NCI-H1048 (cell line): ENCODE measurements around the gene BSND.
"Not testable (repeated sequence)": the region's sequence is repeated elsewhere in the genome, so short reads cannot be mapped to it uniquely, and the experiment has no call there.

ENCODE experiments used
- DNase-seq: peaks from one replicate; lab custom pipeline; 2025; lab: John Stamatoyannopoulos, UW

The BSND gene

DNA sequence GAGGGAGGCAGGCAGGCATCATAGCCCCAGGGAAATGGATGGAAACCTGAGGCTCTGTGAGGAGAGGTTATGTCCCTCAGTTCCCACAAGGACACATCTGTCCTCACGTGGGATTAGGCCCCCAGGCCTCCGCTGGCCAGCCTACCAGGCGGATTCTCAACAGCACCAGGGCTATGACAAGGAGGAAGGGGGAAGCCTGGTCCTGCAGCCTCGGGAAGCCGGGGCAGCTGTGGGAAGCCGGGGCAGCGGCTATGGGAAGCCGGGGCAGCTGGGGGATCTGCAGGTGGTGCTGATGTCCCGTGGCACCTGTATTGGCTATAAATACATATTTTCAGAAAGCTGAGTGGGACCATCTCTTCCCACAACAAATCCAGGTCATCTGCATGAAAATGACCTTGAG, 19.7 kb downstream of the BSND start:
- DNase-seq, result no peak

DNA sequence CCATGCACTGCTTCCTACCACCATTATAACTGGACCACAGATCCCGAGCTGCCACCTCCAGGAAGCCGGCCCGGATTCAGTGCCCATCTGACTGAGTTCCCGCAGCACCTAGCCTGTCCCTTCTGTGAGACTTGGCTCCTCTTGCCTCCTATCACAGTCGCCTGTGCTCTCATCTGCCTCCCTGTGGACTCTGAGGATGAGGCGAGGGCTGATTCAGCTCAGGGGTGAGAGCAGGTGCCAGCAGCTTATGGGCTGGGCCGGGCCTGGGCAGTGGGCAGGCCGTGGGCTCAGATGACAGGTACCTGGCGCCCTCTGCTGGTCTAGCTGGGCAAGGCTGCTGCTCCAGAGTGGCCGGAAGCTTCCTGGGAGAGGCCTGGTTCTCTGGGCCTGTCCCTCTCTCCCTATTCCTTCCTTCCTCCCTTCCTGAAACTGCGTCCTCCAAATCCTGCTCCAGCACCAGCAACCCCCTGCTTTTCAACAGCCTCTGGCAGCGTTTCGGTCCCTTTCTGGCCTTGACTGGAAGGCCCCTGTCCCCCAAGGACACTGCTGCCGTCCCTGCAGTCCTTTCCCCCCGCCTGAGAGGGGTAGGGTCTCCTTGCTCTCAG, 23.3 kb downstream of the BSND start:
- peak; percentile 64 for DNase-seq

DNA sequence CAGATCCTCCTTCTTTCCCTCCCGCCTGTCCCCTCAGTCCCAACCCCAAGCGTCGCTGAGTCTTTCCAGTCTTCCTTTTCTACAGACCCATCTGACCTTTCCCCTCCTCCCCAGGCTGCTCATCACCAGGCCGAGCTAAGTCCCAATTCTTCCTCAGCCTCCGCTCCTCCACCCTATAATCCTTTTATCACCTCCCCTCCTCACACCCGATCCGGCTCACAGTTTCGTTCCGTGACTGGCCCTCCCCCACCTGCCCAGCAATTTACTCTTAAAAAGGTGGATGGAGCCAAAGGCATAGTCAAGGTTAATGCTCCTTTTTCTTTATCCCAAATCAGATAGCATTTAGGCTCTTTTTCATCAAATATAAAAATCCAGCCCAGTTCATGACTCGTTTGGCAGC, 25.4 kb downstream of the BSND start:
- not testable (repeated sequence) for DNase-seq

DNA sequence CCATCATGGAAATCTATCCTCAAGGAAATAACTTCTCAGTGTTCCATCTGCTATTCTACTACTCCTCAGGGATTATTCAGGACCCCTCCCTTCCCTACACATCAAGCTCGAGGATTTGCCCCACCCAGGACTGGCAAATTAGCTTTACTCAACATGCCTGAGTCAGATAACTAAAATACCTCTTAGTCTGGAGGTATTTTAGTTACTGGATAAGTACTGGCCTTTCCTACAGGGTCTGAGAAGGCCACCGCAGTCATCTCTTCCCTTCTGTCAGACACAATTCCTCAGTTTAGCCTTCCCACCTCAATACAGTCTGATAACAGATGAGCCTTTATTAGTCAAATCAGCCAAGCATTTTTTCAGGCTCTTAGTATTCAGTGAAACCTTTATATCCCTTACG, 27.9 kb downstream of the BSND start:
- DNase-seq, result not testable (repeated sequence)

DNA sequence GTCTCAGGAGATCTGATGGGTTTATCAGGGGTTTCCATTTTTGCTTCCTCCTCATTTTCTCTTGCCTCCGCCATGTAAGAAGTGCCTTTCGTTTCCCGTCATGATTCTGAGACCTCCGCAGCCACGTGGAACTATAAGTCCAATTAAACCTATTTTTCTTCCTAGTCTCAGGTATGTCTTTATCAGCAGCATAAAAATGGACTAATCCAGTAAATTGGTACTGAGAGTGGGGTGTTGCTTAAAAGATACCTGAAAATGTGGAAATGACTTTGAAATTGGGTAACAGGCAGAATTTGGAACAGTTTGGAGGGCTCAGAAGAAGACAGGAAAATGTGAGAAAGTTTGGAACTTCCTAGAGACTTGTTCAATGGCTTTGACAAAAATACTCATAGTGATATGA, 32.4 kb downstream of the BSND start:
- not testable (repeated sequence) for DNase-seq

DNA sequence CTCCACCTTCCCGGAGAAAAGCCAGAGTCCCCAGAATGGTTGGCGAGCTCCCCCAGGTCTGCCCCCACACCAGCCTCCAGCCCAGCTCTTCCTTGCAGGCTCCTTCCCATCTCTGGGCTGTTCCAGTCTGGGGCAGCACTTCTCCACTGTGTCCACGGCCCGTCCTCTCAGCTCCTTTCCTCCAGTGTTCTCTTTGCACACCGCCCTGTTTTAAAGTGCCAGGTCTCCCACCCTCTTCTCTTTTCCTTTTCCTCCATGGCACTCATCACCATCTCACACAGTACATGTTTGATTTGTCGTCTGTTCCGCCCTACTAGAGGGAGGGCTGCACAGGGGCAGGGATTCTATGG, 34.5 kb downstream of the BSND start:
- no peak for DNase-seq

DNA sequence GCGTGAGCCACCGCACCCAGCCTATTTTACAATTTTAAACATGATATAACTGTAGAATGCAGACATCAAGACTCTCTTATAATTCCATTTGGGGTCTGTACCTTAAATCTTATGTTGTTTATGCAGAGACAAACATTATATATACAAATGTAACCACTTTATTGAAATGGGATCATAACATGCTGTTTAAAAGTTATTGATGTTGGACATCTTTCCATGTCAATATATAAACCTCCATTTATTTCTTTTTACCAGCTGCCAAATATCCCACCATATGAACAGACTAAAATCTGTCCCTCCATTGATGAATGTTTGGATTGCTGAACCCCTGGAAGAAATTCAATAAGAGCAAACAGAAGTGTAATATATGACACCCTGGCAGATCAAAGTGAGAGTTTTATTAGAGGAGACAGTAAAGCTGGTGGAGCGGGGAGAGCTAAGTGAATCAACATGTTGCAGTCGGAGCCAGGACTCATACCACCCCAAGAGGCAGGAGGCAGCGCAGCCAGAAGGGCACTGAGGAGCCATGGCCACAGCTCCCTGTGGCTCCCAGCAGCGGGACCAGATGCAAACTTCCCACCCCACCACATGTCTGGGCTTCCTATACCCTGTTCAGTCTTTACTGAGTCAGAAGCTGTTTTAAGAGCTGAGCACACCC, 35.9 kb downstream of the BSND start:
- DNase-seq, result no peak

DNA sequence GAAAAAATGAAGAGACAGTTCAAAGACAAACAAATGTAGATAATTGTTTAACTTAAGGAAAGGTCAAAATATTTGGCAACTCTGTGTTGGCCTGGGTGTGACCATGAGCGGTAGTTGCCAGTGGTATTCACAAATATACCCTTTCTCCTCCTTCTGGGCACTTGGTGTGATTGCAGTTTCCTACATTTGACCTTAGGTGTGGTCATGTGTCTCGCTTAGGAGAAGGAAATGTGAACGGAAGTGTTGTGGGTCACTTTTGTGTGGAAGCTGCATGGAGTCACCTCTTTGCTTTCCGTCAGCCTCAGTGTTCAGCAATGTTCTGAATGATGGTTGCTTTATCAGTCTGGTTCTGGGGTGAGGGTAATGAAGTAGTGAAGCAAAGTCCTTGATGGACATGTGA, 37.2 kb downstream of the BSND start:
- no peak for DNase-seq

DNA sequence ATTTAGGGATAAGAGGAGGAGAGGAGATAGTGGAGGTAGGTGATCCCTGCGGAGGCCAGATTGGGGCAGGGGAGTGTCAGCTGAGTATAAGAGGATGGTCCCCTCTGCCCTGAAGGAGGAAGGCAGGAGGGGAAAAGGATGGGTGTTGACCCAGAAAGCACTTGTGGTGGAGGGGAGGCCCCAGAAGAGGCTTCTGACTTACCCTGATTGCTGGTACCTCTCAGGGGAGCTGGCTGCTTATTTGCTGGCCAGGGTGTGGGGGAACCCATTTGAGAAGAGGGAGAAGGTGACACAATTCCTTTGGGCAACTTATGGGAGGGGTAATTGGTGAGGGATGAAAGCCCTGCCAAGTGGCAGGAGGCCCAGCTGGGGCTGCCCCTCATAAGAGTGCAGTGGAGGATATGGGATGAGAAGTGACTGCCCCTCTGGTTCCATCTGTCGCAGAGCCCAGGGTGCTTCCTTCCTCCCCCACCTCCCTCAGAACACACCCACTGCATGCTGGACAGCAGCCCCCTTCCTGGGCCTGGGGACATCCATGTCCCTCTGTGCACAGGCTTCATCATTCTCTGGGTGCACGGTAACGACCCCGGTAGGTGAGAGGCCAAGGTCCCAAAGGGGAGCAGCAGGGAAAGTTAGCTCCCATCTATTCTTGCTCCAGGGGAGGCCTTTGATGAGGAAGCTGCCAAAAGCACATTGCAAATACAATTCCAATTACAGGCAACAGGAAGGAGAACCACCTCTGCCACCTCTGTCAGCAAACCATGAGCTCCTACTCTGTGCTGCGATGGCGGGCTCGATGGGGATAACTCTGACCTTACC, 39.2 kb downstream of the BSND start:
- DNase-seq, result no peak

DNA sequence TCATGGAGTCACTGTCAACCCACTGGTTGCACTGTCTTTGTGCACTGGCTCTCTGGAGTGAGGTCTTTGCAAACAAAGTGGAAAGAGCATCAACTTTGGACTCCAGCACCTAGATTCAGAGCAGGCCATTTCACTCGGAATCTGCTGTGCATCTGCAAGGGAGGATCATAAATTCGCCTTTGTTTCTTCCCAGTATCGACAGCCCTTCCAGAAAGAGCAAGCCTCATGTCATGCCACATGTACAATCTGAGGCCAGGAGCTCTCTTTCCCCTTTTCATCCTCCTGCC, 39.8 kb downstream of the BSND start:
- no peak for DNase-seq

DNA sequence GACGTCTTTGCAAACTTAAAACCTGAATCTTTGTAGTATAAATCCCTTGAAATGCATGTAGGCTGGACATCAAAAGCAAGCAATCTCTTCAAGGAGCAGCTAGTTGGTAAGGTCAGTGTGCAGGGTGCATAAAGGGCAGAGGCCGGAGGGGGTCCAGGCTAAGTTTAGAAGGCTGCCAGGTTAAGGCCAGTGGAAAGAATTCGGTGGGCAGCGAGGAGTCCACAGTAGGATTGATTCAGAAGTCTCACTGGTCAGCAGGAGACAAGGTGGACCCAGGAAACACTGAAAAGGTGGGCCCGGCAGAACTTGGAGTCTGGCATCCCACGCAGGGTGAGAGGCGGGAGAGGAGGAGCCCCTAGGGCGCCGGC, 40.2 kb downstream of the BSND start:
- DNase-seq, result no peak

DNA sequence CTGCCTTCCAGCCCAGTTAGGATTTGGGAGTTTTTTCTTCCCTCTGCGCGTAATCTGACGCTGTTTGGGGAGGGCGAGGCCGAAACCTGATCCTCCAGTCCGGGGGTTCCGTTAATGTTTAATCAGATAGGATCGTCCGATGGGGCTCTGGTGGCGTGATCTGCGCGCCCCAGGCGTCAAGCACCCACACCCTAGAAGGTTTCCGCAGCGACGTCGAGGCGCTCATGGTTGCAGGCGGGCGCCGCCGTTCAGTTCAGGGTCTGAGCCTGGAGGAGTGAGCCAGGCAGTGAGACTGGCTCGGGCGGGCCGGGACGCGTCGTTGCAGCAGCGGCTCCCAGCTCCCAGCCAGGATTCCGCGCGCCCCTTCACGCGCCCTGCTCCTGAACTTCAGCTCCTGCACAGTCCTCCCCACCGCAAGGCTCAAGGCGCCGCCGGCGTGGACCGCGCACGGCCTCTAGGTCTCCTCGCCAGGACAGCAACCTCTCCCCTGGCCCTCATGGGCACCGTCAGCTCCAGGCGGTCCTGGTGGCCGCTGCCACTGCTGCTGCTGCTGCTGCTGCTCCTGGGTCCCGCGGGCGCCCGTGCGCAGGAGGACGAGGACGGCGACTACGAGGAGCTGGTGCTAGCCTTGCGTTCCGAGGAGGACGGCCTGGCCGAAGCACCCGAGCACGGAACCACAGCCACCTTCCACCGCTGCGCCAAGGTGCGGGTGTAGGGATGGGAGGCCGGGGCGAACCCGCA, 40.8 kb downstream of the BSND start, which contains the start of gene PCSK9:
PCSK9 (plus strand) TSS at position 207 of the 741 bp plus-strand sequence; CDS start at position 497, 290 bp downstream.
- no peak for DNase-seq

DNA sequence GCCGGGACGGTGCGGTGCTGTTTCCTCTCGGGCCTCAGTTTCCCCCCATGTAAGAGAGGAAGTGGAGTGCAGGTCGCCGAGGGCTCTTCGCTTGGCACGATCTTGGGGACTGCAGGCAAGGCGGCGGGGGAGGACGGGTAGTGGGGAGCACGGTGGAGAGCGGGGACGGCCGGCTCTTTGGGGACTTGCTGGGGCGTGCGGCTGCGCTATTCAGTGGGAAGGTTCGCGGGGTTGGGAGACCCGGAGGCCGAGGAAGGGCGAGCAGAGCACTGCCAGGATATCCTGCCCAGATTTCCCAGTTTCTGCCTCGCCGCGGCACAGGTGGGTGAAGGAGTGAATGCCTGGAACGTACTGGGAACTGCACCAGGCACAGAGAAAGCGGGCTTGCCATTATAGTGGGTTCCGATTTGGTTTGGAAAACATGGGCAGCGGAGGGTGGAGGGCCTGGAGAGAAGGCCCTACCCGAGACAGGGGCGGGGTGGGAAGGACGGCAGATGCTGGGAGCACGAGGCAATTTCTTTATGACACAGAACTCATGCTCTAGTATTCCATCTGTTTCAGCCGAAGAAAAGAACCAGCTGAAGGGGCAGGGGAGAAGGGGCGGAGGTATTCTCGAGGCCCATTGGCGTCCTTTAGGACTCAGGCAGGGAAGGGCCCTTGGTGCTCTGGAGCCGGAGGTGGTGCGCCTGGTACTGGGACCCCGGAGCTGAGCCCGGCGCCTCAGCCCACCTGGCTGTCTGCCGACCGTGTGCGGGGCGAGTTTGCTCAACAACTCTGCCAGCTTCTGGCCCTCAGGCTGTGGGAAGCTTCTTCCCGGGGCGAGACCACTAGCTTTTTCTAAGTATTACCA, 41.6 kb downstream of the BSND start:
- no peak for DNase-seq

DNA sequence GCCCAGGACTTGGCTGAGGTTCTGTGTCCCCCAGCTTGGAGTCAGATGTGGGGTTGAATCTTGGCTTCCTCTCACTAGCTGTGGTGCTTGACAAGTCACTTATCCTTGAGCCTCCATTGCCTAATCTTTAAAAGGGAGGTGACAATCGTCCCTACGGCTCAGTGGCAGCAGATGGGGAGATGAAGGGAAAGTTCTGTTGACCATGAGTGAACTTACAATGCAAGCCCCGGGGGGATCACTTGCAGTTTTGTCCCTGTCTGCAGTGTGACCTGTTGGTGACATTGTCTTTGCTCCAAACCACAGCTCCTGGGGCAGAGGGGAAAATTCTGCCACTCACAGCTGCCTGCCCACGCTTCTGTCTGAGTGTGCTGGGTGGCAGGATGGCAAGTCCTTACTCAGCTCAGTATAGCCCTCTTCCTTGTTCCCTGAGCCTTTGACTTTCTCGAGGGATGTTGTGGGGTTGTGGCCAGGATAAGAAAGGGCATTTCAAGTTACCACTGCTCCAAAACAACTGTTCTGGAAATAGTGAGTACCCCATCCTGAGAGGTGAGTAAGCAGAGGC, 42.3 kb downstream of the BSND start:
- no peak for DNase-seq

DNA sequence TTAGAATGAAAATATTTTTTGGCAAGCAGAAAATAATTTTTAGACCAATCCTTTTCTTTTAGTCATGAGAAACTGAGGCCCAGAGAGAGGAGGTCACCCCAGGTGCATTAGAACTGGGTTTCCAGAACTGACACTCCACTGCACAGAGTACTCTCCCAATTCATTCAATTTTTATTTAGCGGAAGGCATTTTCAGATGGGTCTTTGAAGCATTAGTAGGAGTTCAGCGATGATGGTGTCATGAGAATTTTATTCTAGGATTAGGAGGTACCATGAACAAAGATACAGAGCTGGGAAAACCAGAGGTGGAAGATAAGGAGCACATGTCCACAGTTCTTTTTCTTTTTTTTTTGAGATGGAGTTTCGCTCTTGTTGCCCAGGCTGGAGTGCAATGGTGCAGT, 42.9 kb downstream of the BSND start:
- no peak for DNase-seq

DNA sequence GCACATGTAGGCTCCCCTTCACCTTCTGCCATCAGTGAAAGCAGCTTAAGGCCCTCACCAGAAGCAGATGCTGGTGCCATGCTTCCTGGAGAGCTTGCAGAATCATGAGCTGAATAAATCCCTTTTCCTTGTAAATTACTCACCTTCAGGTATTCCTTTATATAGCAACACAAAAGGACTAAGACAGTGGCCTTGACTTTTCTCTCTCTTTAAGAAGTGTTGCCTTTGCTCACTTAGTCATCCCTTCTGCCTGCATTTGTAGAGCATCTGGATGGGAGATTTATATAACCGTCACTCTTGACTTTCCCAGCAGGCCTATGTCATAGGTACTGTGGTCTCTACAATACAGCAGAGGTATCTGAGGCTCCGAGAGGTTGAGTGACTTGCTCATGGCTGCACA, 44.3 kb downstream of the BSND start:
- no peak for DNase-seq

DNA sequence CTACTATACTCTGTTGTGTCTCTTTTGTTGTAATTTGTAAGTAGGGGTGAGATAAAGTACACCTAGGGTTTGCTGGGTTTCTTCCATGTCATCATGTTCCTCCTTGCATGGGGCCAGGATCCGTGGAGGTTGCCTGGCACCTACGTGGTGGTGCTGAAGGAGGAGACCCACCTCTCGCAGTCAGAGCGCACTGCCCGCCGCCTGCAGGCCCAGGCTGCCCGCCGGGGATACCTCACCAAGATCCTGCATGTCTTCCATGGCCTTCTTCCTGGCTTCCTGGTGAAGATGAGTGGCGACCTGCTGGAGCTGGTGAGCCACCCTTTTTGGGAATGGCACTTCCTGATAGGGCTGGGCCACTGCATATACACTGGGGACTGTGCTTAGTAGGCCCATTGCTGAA, 45.0 kb downstream of the BSND start:
- no peak for DNase-seq

DNA sequence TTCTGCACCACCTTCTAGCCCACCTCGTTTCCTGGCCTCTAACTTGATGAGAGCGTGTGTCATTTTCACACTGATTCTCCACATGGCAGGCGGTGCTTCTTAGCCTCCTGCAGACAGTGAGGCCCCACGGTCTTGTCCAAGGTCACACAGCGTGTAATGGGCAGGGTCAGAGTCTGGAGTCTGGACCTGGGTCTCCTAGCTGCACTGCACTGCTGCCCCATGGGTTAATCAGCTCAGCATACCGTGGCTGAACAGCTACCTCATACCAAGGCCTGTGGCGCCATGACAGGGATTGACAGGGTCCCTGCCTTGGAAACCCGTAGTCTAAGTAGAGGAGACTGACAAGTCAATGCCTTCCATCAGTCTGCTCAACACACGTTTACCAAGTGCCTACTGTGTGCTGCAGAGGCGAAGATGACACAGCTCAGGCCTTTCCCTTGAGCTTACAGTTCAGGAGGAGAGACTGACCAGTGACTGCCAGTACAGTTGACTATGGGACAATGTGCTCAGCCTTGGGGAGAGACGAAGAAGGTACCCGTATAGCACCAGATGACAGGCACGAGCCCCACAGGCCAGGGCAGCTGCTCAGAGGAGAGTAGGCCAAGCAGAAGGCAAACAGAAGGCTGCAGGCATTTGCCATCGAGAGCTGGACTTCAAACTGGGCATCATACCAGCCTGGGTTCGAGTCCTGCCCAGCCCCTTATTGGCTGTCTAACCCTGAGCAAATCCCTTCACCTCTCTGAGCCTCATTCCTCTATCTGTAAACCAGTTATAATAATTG, 46.1 kb downstream of the BSND start:
- no peak for DNase-seq

DNA sequence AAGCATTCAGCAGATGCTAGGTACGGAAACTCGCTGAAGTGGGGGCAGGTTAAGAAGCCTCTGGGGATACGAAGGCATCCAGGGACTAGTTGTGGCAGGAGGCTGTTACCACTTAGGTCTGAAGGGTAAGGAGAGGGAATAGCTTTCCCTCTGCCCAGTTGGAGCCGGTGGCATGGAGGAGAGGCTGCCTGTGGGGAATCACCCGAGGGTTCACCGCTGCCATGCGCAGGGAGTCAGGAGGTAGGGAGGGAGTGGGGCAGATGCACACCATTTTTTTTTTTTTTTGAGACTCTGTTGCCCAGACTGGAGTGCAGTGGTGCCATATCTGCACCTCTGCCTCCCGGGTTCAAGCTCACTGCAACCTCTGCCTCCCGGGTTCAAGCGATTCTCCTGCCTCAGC, 46.7 kb downstream of the BSND start:
- DNase-seq, result no peak

DNA sequence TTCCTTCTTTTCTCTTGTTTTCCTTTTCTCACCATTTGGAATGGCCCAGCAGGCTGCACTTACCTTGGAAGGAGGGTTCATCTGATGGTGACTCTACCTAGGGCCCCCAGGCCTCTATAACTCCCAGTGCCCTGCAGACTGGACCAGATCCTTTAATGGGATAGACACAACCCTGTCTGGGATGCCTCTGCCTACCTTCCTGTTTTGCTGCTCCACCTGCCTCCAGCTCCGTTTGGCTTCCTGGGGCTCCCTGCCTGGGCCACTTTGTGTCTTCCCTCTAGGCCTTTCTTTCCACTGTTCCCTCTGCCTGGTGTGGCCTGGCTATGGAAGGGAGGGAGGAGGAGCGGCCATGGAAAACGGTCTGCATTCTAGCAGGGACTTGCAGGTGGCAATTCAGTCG, 48.1 kb downstream of the BSND start:
- DNase-seq, result no peak

DNA sequence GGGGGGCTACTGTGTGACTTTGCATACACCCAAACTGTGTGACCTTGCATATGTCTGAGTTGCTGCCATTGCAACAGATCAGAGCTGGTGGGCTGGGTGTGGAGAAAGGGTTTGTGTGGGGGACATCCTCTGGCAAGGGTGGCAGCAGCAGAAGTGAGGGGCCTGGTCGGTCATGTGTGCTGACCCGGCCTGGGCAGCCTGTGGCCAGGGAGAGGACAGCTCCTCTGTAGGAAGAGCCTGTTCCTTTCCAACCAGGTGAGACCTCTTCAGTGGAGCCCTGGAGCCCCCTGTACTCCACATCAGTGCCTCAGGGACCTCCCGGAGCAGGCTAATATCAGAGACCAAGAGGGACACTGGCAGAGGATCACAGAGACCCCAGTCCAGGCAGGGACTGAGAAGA, 48.9 kb downstream of the BSND start:
- no peak for DNase-seq
